ENCODE measurements around the gene CCDC73. TPM values are rescaled to one million over a fixed set of nuclear protein-coding genes. Genes with fewer than 3 reads are reported as not detected.

CCDC73 gene
- total and polyA plus RNA-seq, 2 of the 4 experiments (the other 2 are of a cell fraction), result not detected

GRCh38 chr11:32574421-32574820, 220.0 kb downstream of the CCDC73 start:
- in situ Hi-C loops (cut with MboI; ENCODE audit: low sequenced_read_pairs) (no loop called here), dilution Hi-C loops (cut with HindIII; ENCODE audit: low sequenced_read_pairs, unreplicated experiment) (no loop called here), intact Hi-C loops (cut with micrococcal nuclease) (no loop called here)
- ATAC-seq (ENCODE audit: low read depth), result no peak
- TF ChIP-seq POLR2A (IDR thresholded peaks at IDR 0.05; ENCODE audit: low read depth, low read length) (no peak), RAD21 (IDR thresholded peaks at IDR 0.05; ENCODE audit: low read length) (no peak), FOS (IDR thresholded peaks at IDR 0.05; ENCODE audit: low read depth, low read length) (no peak), CHD1 (IDR thresholded peaks at IDR 0.05; ENCODE audit: low read depth, low read length) (no peak), CTCF (conservative IDR thresholded peaks at IDR 0.05; ENCODE audit: low read depth, low read length) (no peak)
- POLR2A ChIA-PET (ENCODE audit: unreplicated experiment), result no interaction called here
- Histone ChIP-seq H2BK120ac (ENCODE audit: low read depth, low read length) (no peak overlapping the region), H3K27ac (ENCODE audit: insufficient read depth, low read length) (no peak overlapping the region), H3K9me3 (ENCODE audit: control insufficient read depth, insufficient read depth, low read length) (no peaks in the 10 kb centered on the region; the same call in 1 of the 2 replicates), H2BK20ac (ENCODE audit: low read depth, low read length) (no peak overlapping the region), H3K27me3 (ENCODE audit: control insufficient read depth, insufficient read depth, low read length) (peaks cover 8% of the 10 kb centered on the region), H3K36me3 (ENCODE audit: control insufficient read depth, insufficient read depth, low read length) (no peaks in the 10 kb centered on the region), H3K56ac (ENCODE audit: extremely low read depth, insufficient read depth, low read length) (no peak overlapping the region), H2AFZ (replicated peaks; ENCODE audit: low read length, poor library complexity) (no peak overlapping the region), H3K79me1 (ENCODE audit: low read depth in 1 of 2, low read length in 2 of 2) (no peaks in the 10 kb centered on the region), H2BK15ac (ENCODE audit: low read depth, low read length) (no peak overlapping the region), H3K9me1 (ENCODE audit: insufficient read depth, low read length) (no peaks in the 10 kb centered on the region), H2BK5ac (ENCODE audit: low read depth, low read length, poor library complexity, severe bottlenecking) (no peak overlapping the region), H2AK9ac (replicated peaks; ENCODE audit: low read depth, low read length, poor library complexity) (no peak overlapping the region), H3K4me3 (ENCODE audit: insufficient read depth, low read depth, low read length) (no peak overlapping the region), H3K23ac (ENCODE audit: low read depth, low read length) (no peak overlapping the region), H3K9ac (ENCODE audit: low read depth, low read length) (no peak overlapping the region), H4K5ac (ENCODE audit: low read depth, low read length) (no peak overlapping the region), H2AK5ac (ENCODE audit: low read depth, low read length) (no peak overlapping the region), H3K4ac (ENCODE audit: low read depth, low read length) (no peak overlapping the region), H3K4me2 (ENCODE audit: low read depth, low read length) (no peak overlapping the region), H3K18ac (ENCODE audit: low read depth, low read length) (no peak overlapping the region), H3K14ac (replicated peaks; ENCODE audit: low read depth, low read length) (no peak overlapping the region), H4K8ac (ENCODE audit: low read depth in 2 of 2, low read length in 2 of 2) (no peak overlapping the region), H3K4me1 (ENCODE audit: control insufficient read depth, insufficient read depth, low read length) (no peaks in the 10 kb centered on the region), H4K91ac (ENCODE audit: insufficient read depth, low read depth, low read length) (no peak overlapping the region), H4K20me1 (ENCODE audit: insufficient read depth, low read length) (no peaks in the 10 kb centered on the region)
- WGBS, 2 experiments (ENCODE audit: extremely low coverage in 2 of 2, insufficient read length in 1 of 2), result no CpG with 5 or more reads among the region's 4 CpGs
- no peak for DNase-seq
- no TSS peak for BruUV-seq (replicated peaks)
- CTCF ChIA-PET, result no interaction called here
